ENCODE results near the gene STXBP5L. TPM values are rescaled to one million over a fixed set of nuclear protein-coding genes. Genes with fewer than 3 reads are reported as not detected.

STXBP5L gene
- total RNA-seq, 6 experiments from 2014 or later: not detected

DNA sequence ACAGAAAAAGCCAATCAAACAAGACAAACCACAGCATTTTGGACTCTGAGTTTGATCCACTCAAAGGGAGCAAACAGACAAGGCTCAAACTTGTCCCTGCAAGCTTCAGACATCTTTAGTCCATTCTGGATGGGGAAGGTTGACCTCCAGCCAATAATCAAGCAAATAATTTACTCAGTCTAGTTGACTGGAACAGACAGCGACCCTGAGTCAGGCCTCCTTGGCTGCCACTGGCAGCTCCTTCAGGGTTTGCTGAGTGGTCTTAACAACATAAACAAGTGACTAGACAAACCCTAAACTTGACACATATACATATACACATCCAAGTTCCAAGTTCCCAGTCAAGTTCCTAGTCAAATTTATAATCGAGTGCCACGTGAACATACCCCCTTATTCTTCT lies 323.9 kb downstream of the STXBP5L start:
- ATAC-seq: no peak
- H3K27me3 ChIP-seq: no peaks in the 10 kb centered on the region
- DNase-seq: no peak
- TF ChIP-seq, protein P1, sequence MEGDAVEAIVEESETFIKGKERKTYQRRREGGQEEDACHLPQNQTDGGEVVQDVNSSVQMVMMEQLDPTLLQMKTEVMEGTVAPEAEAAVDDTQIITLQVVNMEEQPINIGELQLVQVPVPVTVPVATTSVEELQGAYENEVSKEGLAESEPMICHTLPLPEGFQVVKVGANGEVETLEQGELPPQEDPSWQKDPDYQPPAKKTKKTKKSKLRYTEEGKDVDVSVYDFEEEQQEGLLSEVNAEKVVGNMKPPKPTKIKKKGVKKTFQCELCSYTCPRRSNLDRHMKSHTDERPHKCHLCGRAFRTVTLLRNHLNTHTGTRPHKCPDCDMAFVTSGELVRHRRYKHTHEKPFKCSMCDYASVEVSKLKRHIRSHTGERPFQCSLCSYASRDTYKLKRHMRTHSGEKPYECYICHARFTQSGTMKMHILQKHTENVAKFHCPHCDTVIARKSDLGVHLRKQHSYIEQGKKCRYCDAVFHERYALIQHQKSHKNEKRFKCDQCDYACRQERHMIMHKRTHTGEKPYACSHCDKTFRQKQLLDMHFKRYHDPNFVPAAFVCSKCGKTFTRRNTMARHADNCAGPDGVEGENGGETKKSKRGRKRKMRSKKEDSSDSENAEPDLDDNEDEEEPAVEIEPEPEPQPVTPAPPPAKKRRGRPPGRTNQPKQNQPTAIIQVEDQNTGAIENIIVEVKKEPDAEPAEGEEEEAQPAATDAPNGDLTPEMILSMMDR (IDR thresholded peaks at IDR 0.05): no peak
- no peak for TF ChIP-seq POLR2A (IDR thresholded peaks at IDR 0.05)
- H3K4me1 ChIP-seq: no peaks in the 10 kb centered on the region
- WGBS (ENCODE audit: insufficient coverage, low coverage, low lambda C conversion rate, missing lambda C conversion rate): 53% methylated on average over 3 of the region's 3 CpGs
- intact Hi-C loops (cut with DNase I): no loop called here
- H3K9me3 ChIP-seq: no peaks in the 10 kb centered on the region
- no peak overlapping the region for H3K27ac ChIP-seq
- no peaks in the 10 kb centered on the region for H3K36me3 ChIP-seq
- H3K4me3 ChIP-seq: no peak overlapping the region

DNA sequence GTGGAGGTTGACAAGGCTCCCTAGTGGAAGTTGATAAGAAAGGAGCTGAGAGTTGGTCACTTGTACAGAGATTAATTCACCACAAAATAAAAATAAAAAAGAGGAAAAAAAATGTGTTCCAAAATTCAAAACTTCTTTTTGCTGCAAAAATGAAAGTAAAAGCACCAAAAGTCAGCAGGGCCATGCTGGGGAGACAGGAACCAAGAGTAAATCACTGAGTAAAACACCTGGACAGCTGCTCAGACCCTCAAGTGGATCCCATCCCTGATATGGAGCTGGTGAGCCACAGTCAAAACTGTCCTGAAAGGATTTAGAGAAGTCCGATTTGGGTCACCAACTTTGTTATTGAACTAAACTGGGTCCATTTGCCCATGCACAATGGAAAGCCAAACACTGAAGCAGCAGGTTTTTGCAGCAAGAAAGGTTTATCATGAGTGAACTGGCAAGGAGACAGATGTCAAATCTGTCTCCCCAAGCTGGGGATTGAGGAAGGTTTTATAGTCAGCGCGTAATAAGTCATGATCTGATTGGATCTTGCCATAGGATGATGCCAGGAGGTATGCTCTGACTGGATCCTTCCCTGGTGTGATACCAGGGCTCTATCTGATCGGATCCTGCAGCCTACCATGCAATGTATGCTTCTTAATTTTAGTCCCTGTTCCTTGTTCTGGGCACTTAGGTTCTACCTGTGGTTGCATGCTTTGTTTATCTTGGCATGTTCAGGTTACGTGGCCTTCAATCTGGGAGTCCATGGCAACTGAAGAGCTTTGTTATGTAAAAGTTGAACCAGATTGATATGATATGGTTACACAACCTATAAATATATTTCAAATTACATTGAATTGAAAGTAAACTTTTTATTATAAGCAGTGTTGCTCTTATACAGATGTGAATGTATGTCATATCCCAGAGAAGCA lies 324.6 kb downstream of the STXBP5L start:
- H3K36me3 ChIP-seq: no peaks in the 10 kb centered on the region
- no peaks in the 10 kb centered on the region for H3K9me3 ChIP-seq
- TF ChIP-seq, protein P1 (IDR thresholded peaks at IDR 0.05): no peak
- TF ChIP-seq POLR2A (IDR thresholded peaks at IDR 0.05): no peak
- H3K27me3 ChIP-seq: no peaks in the 10 kb centered on the region
- H3K4me1 ChIP-seq: no peaks in the 10 kb centered on the region
- H3K27ac ChIP-seq: no peak overlapping the region
- 47% methylated on average over 2 of the region's 5 CpGs for WGBS (ENCODE audit: insufficient coverage, low coverage, low lambda C conversion rate, missing lambda C conversion rate)
- DNase-seq (no peak), ATAC-seq (no peak)
- H3K4me3 ChIP-seq: no peak overlapping the region
- intact Hi-C loops (cut with DNase I): no loop called here

DNA sequence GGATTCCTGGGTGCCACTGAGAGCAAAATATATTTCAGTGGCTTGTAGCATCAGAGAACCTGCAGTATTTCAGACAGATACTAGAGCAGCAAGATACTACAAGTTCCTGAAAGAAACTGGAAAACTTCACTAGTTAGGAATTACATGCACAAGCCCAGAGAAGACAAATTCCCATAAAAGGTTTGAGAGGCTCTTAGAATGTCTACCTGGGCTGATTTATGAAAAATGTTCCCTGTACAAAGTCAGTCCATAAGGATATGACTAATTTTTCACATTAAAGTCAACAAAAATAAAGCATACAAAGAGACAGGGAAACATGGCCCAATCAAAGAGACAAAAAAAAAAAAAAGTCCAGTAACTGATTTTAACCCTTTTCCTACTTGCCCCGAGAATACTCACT lies 335.2 kb downstream of the STXBP5L start:
- H3K9me3 ChIP-seq: no peaks in the 10 kb centered on the region
- ATAC-seq (no peak), DNase-seq (no peak)
- no peaks in the 10 kb centered on the region for H3K36me3 ChIP-seq
- TF ChIP-seq, protein P1 (IDR thresholded peaks at IDR 0.05): no peak
- TF ChIP-seq POLR2A (IDR thresholded peaks at IDR 0.05): no peak
- no peak overlapping the region for H3K27ac ChIP-seq
- H3K4me3 ChIP-seq: no peak overlapping the region
- WGBS (ENCODE audit: insufficient coverage, low coverage, low lambda C conversion rate, missing lambda C conversion rate): 60% methylated on average over 1 of the region's 1 CpG
- intact Hi-C loops (cut with DNase I): no loop called here
- no peaks in the 10 kb centered on the region for H3K4me1 ChIP-seq
- H3K27me3 ChIP-seq: no peaks in the 10 kb centered on the region

DNA sequence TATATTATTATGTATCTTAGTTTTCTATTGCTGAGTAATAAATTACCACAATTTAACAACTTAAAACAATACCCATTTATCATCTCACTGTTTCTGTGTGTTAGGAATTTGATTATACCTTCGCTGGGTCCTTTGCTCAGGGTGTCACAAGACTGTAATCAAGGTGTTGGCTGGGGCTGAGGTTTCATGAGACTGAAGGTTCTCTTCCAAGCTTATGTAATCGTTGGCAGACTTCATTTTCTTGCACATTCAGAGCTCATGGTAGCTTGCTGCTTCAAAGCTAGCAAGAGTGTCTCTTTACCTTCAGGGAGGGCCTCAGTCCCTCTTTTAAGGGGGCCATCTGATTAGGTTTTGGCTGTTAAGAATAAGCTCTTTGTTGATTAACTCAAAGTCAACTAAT lies 344.7 kb downstream of the STXBP5L start:
- ATAC-seq (no peak), DNase-seq (no peak)
- Histone ChIP-seq H3K4me1 (no peaks in the 10 kb centered on the region), H3K4me3 (no peak overlapping the region), H3K27me3 (no peaks in the 10 kb centered on the region), H3K27ac (no peak overlapping the region), H3K9me3 (no peaks in the 10 kb centered on the region), H3K36me3 (no peaks in the 10 kb centered on the region)
- WGBS (ENCODE audit: insufficient coverage, low coverage, low lambda C conversion rate, missing lambda C conversion rate): 43% methylated on average over 2 of the region's 2 CpGs
- TF ChIP-seq, protein P1 (IDR thresholded peaks at IDR 0.05): no peak
- no peak for TF ChIP-seq POLR2A (IDR thresholded peaks at IDR 0.05)
- intact Hi-C loops (cut with DNase I): no loop called here
